Stimulated activated memory B cell treated with anti-CD40 and anti-IgM and Interleukin-4, amounts not matched to agents 10 μg/mL and 1 μg/mL and 100 μg/mL, for 72 hours (primary cell): ENCODE data around the gene LPP.

Experiments used
- ATAC-seq: fragments of 150-1000 bp; cut with Tn5 transposase; 2 replicates; pipeline ENCODE4 v1.10.0; 2021
- H3K27ac Mint-ChIP-seq: one replicate; pipeline ENCODE4 v1.8.0; 2022; ENCODE audit warnings: mild to moderate bottlenecking, mixed read lengths
- H3K27me3 Mint-ChIP-seq: one replicate; pipeline ENCODE4 v1.8.0; 2022; ENCODE audit warnings: mixed read lengths
- H3K36me3 Mint-ChIP-seq: one replicate; pipeline ENCODE4 v1.8.0; 2022; ENCODE audit warnings: mixed read lengths
- H3K4me1 Mint-ChIP-seq: one replicate; pipeline ENCODE4 v1.8.0; 2022; ENCODE audit warnings: mixed read lengths
- H3K4me3 Mint-ChIP-seq: one replicate; pipeline ENCODE4 v1.8.0; 2022; ENCODE audit warnings: mild to moderate bottlenecking, moderate library complexity, mixed read lengths
- H3K9me3 Mint-ChIP-seq: one replicate; pipeline ENCODE4 v1.8.0; 2022; ENCODE audit warnings: mixed read lengths

LPP gene

DNA sequence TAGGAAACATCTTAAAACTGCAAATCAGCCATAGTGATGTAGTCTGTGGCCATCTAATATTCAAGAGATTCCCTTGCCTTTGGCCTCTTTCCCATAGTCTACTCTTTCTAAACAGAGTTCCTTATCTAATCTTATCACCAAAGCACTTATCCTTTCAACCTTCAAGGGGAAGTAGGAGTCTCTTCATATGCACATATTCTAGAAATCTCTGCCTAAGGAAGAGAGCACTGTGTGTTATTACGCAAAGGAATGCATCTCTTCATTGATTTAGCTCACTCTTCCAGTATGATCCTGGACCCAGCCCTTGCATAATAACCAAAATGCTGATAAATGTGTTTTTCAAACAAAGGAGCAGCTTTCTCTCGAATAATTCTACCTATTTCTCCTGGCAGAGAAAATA lies 764.1 kb downstream of the LPP start:
- no peaks in the 10 kb centered on the region for H3K27me3 Mint-ChIP-seq
- no peak for ATAC-seq

DNA sequence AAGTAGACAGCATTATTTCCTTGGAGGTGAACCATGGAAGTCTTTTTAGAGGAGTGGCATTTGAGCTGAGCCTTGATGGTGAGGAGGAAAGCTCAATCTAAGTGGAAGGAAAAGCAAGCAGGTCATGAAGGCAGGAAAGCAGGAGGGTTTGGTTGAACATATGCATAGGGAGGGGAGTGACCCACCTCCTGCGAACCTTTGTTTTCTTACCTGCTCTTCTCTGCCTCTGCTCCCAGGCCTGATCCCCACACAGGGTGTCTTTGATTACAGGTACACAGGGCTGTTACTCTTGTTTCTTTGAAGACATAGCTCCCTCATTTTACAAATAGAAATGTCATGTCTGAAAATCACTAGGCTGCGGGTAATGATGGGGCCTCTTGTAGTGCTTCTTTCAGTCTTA lies 769.7 kb downstream of the LPP start:
- no peaks in the 10 kb centered on the region for H3K9me3 Mint-ChIP-seq
- no peak overlapping the region for H3K4me3 Mint-ChIP-seq
- no peak for ATAC-seq
- H3K27ac Mint-ChIP-seq = no peak overlapping the region
- no peaks in the 10 kb centered on the region for H3K36me3 Mint-ChIP-seq
- H3K27me3 Mint-ChIP-seq = no peaks in the 10 kb centered on the region
- H3K4me1 Mint-ChIP-seq = no peaks in the 10 kb centered on the region

More for the DNA sequence above, 764.1 kb downstream of the LPP start:
- H3K9me3 Mint-ChIP-seq = no peaks in the 10 kb centered on the region
- no peak overlapping the region for H3K4me3 Mint-ChIP-seq
- H3K4me1 Mint-ChIP-seq = peaks cover 31% of the 10 kb centered on the region
- H3K36me3 Mint-ChIP-seq = no peaks in the 10 kb centered on the region
- peak overlapping the region; percentile 50 for H3K27ac Mint-ChIP-seq

GRCh38 chr3:188925376-188925775 lies 771.4 kb downstream of the LPP start:
- no peaks in the 10 kb centered on the region for H3K36me3 Mint-ChIP-seq
- H3K9me3 Mint-ChIP-seq = no peaks in the 10 kb centered on the region
- no peak for ATAC-seq
- no peaks in the 10 kb centered on the region for H3K27me3 Mint-ChIP-seq
- H3K27ac Mint-ChIP-seq = no peak overlapping the region
- H3K4me3 Mint-ChIP-seq = no peak overlapping the region
- no peaks in the 10 kb centered on the region for H3K4me1 Mint-ChIP-seq

DNA sequence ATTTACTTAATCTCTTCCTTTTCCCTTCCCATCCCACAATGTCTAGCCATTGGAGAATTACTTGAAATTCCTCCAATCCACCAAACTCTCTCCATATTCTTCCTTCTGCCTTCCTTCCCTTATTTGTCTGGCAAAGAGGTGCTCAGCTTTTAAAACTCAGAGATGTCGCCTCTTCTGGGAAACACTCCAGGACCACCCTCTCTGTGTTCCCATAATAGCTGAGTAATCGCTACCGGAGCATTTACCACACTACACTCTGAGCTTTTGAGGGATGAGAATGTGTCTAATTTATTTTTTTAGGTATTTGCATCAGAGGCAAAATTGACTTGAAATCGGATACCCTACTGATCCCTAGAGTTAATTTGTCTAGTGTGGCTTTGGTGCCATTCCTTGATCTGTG lies 772.2 kb downstream of the LPP start:
- no peaks in the 10 kb centered on the region for H3K4me1 Mint-ChIP-seq
- no peaks in the 10 kb centered on the region for H3K9me3 Mint-ChIP-seq
- no peak overlapping the region for H3K27ac Mint-ChIP-seq
- ATAC-seq = no peak
- H3K27me3 Mint-ChIP-seq = no peaks in the 10 kb centered on the region
- H3K4me3 Mint-ChIP-seq = no peak overlapping the region
- no peaks in the 10 kb centered on the region for H3K36me3 Mint-ChIP-seq

GRCh38 chr3:188926741-188927511 lies 773.0 kb downstream of the LPP start:
- ATAC-seq = no peak
- H3K4me1 Mint-ChIP-seq = peaks cover 6% of the 10 kb centered on the region
- H3K27ac Mint-ChIP-seq = no peak overlapping the region
- no peaks in the 10 kb centered on the region for H3K36me3 Mint-ChIP-seq
- no peak overlapping the region for H3K4me3 Mint-ChIP-seq
- H3K27me3 Mint-ChIP-seq = no peaks in the 10 kb centered on the region
- H3K9me3 Mint-ChIP-seq = no peaks in the 10 kb centered on the region

DNA sequence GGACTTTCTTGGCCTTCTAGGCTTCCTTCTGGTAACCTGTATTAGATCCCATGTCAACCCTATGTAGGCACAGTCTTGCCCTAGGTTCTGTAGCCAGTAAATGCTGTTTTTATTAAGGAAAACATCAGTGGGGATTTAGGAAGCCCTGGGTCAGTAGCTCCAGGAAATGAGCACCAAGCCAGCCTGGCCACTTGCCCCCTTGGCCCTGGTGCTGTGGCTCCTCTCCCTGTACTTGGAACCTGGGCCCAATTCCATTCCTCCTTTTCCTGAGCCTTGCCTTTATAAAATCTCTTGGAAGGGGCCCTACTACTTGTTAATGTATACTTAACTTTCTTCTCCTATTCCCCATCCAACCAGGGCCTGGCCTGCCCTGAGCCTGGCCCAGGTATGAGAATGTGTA lies 774.0 kb downstream of the LPP start:
- H3K27me3 Mint-ChIP-seq = no peaks in the 10 kb centered on the region
- H3K4me3 Mint-ChIP-seq = no peak overlapping the region
- H3K36me3 Mint-ChIP-seq = no peaks in the 10 kb centered on the region
- no peak overlapping the region for H3K27ac Mint-ChIP-seq
- peaks cover 6% of the 10 kb centered on the region for H3K4me1 Mint-ChIP-seq
- no peaks in the 10 kb centered on the region for H3K9me3 Mint-ChIP-seq
- ATAC-seq = no peak

DNA sequence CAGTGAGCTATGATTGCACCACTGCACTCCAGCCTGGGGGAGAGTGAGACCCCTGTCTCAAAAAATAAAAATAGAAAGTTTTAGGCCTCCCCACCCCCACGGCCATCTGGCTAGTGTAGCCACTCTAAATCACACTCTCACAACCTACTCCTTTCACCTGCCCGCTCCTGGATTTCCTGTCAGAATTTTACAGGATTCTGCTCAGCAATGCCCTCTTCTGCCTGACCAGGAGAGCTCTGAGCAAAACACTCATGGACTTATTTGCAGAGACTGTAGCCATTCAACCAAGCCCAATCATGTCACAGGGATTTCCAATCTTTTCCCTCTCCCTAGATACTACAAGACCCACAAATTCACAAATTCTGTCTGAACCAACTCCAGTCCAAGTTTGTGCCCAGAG lies 775.2 kb downstream of the LPP start:
- H3K4me3 Mint-ChIP-seq = no peak overlapping the region
- H3K27ac Mint-ChIP-seq = no peak overlapping the region
- peaks cover 6% of the 10 kb centered on the region for H3K4me1 Mint-ChIP-seq
- no peaks in the 10 kb centered on the region for H3K27me3 Mint-ChIP-seq
- no peak for ATAC-seq
- H3K9me3 Mint-ChIP-seq = no peaks in the 10 kb centered on the region
- no peaks in the 10 kb centered on the region for H3K36me3 Mint-ChIP-seq

GRCh38 chr3:188931036-188931435 lies 777.1 kb downstream of the LPP start:
- H3K27ac Mint-ChIP-seq = no peak overlapping the region
- peaks cover 6% of the 10 kb centered on the region for H3K4me1 Mint-ChIP-seq
- H3K36me3 Mint-ChIP-seq = no peaks in the 10 kb centered on the region
- H3K27me3 Mint-ChIP-seq = no peaks in the 10 kb centered on the region
- no peak overlapping the region for H3K4me3 Mint-ChIP-seq
- ATAC-seq = no peak
- H3K9me3 Mint-ChIP-seq = no peaks in the 10 kb centered on the region

DNA sequence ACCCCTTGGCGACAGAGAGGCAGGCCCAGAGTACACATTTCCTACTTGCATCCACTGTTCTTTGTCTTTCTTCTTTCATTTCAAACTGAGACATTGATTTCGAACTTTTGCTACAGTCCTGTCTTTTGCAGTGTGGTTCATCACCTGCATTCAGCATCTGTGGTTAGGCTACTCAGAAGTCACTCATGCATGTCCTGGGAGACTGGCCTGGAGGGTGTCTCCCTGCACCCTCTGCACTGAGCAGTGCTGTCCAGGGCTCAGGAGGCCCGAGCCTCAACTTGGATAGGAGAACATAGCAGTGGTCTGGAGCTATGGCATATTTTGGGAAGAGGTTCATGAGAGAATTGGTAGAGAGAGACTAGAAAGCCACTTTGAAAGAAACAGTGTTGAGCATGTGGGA lies 777.6 kb downstream of the LPP start:
- no peaks in the 10 kb centered on the region for H3K36me3 Mint-ChIP-seq
- no peaks in the 10 kb centered on the region for H3K9me3 Mint-ChIP-seq
- H3K4me1 Mint-ChIP-seq = peaks cover 6% of the 10 kb centered on the region
- no peaks in the 10 kb centered on the region for H3K27me3 Mint-ChIP-seq
- H3K27ac Mint-ChIP-seq = no peak overlapping the region
- no peak overlapping the region for H3K4me3 Mint-ChIP-seq
- ATAC-seq = no peak

DNA sequence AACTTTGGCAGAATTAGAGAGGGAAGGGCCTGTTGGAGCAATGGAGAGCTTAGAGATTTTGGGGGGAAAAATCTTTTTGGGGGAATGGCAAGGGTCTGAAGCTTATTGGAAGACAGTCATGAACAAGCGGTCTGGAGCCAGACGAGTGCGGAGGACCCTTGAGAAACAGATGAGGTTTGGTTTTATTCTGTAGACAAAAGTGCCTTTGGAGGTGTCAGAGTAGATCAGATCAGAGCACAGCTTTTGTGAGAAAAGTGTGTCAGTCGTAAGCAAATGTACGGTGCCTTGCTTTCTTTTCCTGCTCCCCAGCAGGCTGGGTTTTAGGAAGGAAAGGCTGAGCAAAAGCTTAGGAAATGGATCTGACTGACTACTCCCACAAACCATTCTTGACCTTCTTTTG lies 781.0 kb downstream of the LPP start:
- no peak for ATAC-seq
- no peaks in the 10 kb centered on the region for H3K36me3 Mint-ChIP-seq
- H3K27me3 Mint-ChIP-seq = no peaks in the 10 kb centered on the region
- H3K27ac Mint-ChIP-seq = no peak overlapping the region
- peaks cover 6% of the 10 kb centered on the region for H3K4me1 Mint-ChIP-seq
- no peak overlapping the region for H3K4me3 Mint-ChIP-seq
- no peaks in the 10 kb centered on the region for H3K9me3 Mint-ChIP-seq

DNA sequence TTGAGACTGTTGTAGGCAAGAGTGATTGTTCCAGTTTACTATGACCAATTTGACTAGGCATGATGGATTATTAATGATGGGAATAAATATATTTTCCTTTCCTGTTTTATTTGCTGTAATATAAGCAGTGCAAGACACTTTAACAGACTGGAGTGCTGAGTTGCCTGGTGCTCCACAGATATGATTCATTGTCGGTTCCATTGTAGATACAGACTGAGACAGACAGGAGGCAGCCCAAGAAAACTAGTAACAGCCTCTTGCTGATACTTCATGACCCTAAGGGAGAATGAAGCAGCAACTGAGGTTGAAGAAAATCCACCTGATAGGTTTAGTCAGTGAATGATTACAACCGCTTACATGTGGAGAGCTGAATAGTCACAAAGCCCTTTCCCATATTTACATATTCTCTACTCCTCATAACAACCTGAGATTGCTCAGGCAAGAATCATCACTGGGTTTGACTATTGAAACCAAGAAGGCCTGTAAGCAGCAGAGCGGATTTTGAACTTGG lies 782.7 kb downstream of the LPP start:
- Mint-ChIP-seq H3K27ac (no peak overlapping the region), H3K4me3 (no peak overlapping the region), H3K4me1 (peaks cover 6% of the 10 kb centered on the region), H3K9me3 (no peaks in the 10 kb centered on the region), H3K36me3 (no peaks in the 10 kb centered on the region), H3K27me3 (no peaks in the 10 kb centered on the region)
- ATAC-seq = no peak

DNA sequence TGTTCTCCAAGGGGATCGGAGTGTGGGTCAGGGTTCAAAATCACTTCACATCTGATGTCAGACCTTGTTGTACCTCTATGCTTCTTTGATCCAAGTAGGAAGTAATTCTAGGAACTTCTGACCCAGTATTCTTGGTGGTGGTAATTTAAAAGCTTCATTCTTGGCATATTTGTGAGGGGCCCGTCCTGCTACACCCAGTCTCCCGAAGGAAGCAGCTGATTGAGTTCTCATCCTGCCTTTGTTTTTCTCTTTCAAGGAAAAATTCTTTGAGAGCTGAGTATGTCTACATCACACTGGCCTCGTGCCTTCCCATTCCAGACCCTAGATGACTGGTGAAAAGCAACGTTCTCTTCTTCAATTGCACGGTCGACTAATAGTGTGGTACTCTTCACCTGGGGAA lies 783.4 kb downstream of the LPP start:
- Mint-ChIP-seq H3K9me3 (no peaks in the 10 kb centered on the region), H3K27me3 (no peaks in the 10 kb centered on the region), H3K4me1 (peaks cover 5% of the 10 kb centered on the region), H3K27ac (no peak overlapping the region), H3K36me3 (no peaks in the 10 kb centered on the region), H3K4me3 (no peak overlapping the region)
- no peak for ATAC-seq

DNA sequence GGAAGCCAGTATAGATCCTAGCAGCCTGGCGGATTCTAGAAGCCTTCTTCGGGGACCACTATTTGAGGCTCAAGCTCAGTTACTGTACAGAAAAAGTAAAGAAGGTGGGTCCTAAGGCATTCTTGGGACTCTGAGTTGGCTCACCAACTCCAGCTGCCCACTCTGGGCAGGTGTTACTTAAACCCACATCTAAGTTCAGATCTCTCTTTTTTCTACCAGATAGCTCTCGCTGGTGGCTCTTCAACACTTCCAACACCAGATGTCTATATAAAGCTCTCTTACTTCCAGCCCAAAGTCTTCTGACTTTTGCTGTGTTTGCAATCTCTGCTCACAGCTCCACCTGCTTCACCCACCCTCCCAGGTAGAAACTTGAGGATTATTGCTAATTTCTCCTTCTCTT lies 785.0 kb downstream of the LPP start:
- Mint-ChIP-seq H3K36me3 (no peaks in the 10 kb centered on the region), H3K27me3 (no peaks in the 10 kb centered on the region), H3K27ac (no peak overlapping the region), H3K4me1 (peaks cover 5% of the 10 kb centered on the region), H3K9me3 (no peaks in the 10 kb centered on the region), H3K4me3 (no peak overlapping the region)
- ATAC-seq = no peak

- ATAC-seq = no peak
- Mint-ChIP-seq H3K4me3 (no peak overlapping the region), H3K27ac (no peak overlapping the region), H3K9me3 (no peaks in the 10 kb centered on the region), H3K4me1 (peaks cover 5% of the 10 kb centered on the region), H3K36me3 (no peaks in the 10 kb centered on the region), H3K27me3 (no peaks in the 10 kb centered on the region)
Measured at GRCh38 chr3:188939814-188940572, 786.0 kb downstream of the LPP start.
